GM21447 (cell line): ENCODE data around the gene POMC.
A peak's percentile ranks its signal among the peaks of the same experiment; 100 is the strongest.
"Not testable (repeated sequence)": the region's sequence is repeated elsewhere in the genome, so short reads cannot be mapped to it uniquely, and the experiment has no call there.

Source experiments
- ATAC-seq: cut with Tn5 transposase; IDR thresholded peaks from one replicate; pipeline ENCODE4 v1.9.1; 2021; ENCODE audit not compliant: unreplicated experiment

The POMC gene

DNA sequence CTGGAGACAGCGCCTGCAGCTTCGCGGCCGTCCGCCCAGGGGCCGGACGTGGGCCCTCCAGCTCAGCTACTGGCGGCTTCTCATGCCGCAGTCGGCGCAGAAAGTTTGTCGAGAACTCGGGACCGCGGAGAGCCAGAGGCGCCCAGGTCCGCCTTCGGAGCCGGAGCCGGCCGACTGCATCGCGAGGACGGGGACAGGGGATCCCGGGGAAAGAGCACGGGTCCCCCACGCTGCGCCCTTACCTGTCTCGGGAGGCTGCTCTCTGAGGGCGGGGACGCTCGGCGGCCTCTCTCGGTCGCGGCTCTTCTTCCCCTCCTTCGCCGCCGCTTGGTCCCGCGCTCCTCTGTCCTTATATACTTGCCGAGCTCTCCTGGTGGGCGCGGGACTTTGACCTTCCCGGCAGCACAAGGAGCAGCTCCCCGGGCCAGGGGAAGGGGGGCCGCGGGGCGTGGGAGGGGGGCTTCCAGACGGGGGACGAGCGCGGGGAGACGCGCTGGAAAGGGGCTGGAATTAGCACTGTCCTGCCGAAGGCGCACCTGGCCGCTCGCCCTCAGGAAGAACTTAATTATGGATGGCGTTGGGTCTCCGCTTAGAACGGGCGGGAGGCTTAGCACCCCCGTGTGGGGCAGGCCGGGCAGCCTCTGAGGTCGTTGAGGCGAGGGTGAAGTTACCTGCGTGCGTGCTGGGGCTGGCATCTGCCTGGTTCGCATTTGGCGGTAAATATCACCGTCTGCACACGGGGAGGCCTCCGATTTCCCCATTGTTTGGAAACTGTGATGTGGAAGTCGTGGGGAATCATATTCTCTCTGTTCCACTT is at the start of gene POMC:
Gene POMC (minus strand): TSS at position 325 of the 817 bp plus-strand sequence. CDS start 3,808 bp downstream, outside the sequence.
- ATAC-seq = no peak

- no peak for ATAC-seq
Observed at GRCh38 chr2:25218100-25218499, 49.7 kb upstream of the POMC start.

GRCh38 chr2:25215948-25216679 is 47.7 kb upstream of the POMC start:
- peak; percentile 46 for ATAC-seq

- ATAC-seq = no peak
Observed at GRCh38 chr2:25215232-25215631, 46.9 kb upstream of the POMC start.

GRCh38 chr2:25213229-25213628 is 44.8 kb upstream of the POMC start:
- no peak for ATAC-seq

- not testable (repeated sequence) for ATAC-seq
Observed at GRCh38 chr2:25210923-25211322, 42.5 kb upstream of the POMC start.

- no peak for ATAC-seq
Observed at GRCh38 chr2:25207078-25207545, 38.7 kb upstream of the POMC start.

GRCh38 chr2:25204190-25204838 is 35.9 kb upstream of the POMC start:
- peak; percentile 55 for ATAC-seq

DNA sequence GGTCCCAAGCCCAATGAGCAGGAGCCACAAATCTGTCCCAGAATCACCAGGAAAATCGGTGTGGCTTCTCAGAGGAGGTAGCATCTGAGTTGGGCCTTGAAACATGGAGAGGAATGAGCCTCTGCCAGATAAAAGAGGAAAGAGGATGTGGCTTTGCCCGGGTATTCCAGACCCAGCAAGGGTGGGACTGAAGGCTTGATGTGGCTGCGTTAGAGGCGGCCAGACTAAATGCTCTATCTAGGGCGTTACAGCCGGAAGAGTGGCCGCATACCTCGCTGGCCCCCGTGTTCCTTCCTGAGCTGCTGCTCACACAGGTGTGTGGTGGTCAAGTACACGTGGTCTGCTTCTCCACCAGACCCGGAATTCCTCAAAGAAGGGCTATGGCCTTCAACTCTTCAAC is 33.9 kb upstream of the POMC start:
- no peak for ATAC-seq

DNA sequence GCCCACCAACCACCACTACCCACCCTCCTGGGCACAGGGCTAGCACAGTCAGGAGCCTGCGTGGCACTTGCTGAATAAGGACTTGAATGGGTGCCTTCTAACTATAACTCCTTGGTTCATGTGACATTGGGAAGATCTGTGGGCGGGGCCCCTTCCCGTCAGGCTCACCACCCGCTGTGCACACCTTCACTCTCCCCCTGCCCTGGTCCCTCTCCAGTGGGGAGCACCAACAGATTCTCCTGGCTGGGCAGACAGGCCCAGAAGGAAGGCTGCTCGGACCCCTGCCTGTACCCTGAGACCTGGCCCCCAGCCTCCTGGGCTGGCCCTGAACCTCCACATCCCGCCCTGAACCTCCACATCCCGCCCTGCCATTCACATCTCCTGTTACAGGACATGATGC is 33.4 kb upstream of the POMC start:
- no peak for ATAC-seq

- ATAC-seq = no peak
Observed at GRCh38 chr2:25201265-25201664, 32.9 kb upstream of the POMC start.

- ATAC-seq = no peak
Observed at GRCh38 chr2:25198576-25198975, 30.2 kb upstream of the POMC start.

GRCh38 chr2:25198209-25198525 is 29.8 kb upstream of the POMC start:
- ATAC-seq = no peak

- ATAC-seq = no peak
Observed at GRCh38 chr2:25197336-25198208, 29.2 kb upstream of the POMC start.

GRCh38 chr2:25194576-25195122 is 26.3 kb upstream of the POMC start:
- no peak for ATAC-seq

- no peak for ATAC-seq
Observed at GRCh38 chr2:25190536-25190935, 22.2 kb upstream of the POMC start.

DNA sequence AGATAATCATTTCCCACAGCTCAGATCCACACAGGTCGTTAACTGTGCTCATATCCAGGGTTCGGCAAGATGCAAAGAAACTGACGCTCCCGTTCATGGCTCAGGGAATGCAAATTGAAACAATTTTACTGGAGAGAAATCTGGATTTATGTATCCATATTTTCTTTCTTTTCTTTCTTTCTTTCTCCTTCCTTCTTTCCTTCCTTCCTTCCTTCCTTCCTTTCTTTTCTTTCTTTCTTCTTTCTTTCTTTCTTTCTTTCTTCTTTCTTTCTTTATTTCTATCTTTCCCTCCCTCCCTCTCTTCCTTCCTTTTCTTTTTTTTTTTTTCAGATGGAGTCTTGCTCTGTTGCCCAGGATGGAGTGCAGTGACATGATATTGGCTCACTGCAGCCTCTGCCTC is 20.0 kb upstream of the POMC start:
- ATAC-seq = no peak

- ATAC-seq = no peak
Observed at GRCh38 chr2:25187729-25188350, 19.5 kb upstream of the POMC start.

- ATAC-seq = no peak
Observed at GRCh38 chr2:25184254-25184653, 15.9 kb upstream of the POMC start.

- ATAC-seq = no peak
Observed at GRCh38 chr2:25178976-25179375, 10.6 kb upstream of the POMC start.
